KMS-11 (cell line): ENCODE measurements around the gene CMIP.

Experiments used
- H2AFZ ChIP-seq: fragments of 200-600 bp; sonication (generic); 2 replicates; pipeline ENCODE4 v1.6.1; 2016; ENCODE audit warnings: antibody characterized with exemption, mixed run types, low read depth
- H3K27ac ChIP-seq: fragments of 200-600 bp; sonication (generic); 2 replicates; pipeline ENCODE4 v1.6.1; 2016; ENCODE audit warnings: mild to moderate bottlenecking, mixed run types
- H3K27me3 ChIP-seq: fragments of 200-600 bp; sonication (generic); 2 replicates; pipeline ENCODE4 v1.6.1; 2017; ENCODE audit warnings: mild to moderate bottlenecking, low read depth, mixed run types, moderate library complexity; ENCODE audit not compliant: insufficient read depth
- H3K36me3 ChIP-seq: fragments of 200-600 bp; sonication (generic); 2 replicates; pipeline ENCODE4 v1.6.1; 2017; ENCODE audit warnings: mild to moderate bottlenecking, mixed run types; ENCODE audit not compliant: insufficient read depth
- H3K4me1 ChIP-seq: fragments of 200-600 bp; sonication (generic); 2 replicates; pipeline ENCODE4 v1.6.1; 2016; ENCODE audit warnings: mild to moderate bottlenecking, low read depth, mixed run types; ENCODE audit not compliant: poor library complexity, severe bottlenecking
- H3K4me2 ChIP-seq: fragments of 200-600 bp; sonication (generic); 2 replicates; pipeline ENCODE4 v1.7.0; 2016; ENCODE audit warnings: mild to moderate bottlenecking, mixed run types
- H3K4me3 ChIP-seq: fragments of 200-600 bp; sonication (generic); IDR thresholded peaks from 2 replicates; pipeline ENCODE4 v1.6.1; 2017; ENCODE audit warnings: low read depth, low read length, mixed read lengths; ENCODE audit not compliant: insufficient read depth
- H3K79me2 ChIP-seq: fragments of 200-600 bp; sonication (generic); 2 replicates; pipeline ENCODE4 v1.6.1; 2016; ENCODE audit warnings: low read depth, mixed run types; ENCODE audit not compliant: insufficient read depth
- H3K9ac ChIP-seq: fragments of 200-600 bp; sonication (generic); 2 replicates; pipeline ENCODE4 v1.6.1; 2016; ENCODE audit warnings: mild to moderate bottlenecking, mixed run types
- H4K20me1 ChIP-seq: fragments of 200-600 bp; sonication (generic); 2 replicates; pipeline ENCODE4 v1.6.1; 2016; ENCODE audit warnings: mild to moderate bottlenecking, mixed run types; ENCODE audit not compliant: insufficient read depth
- CTCF ChIP-seq: fragments of 200-600 bp; sonication (generic); conservative IDR thresholded peaks from 2 replicates; pipeline ENCODE4 v1.6.1; 2017; ENCODE audit warnings: low read depth, mild to moderate bottlenecking, antibody characterized with exemption, low read length, moderate library complexity, mixed read lengths

Gene CMIP

GRCh38 chr16:81447383-81448101, 2.9 kb downstream of the CMIP start:
- Histone ChIP-seq H3K4me3 (no peak overlapping the region), H3K4me1 (peaks cover 69% of the 10 kb centered on the region), H3K4me2 (peak overlapping the region; percentile 47), H3K27me3 (no peaks in the 10 kb centered on the region), H3K79me2 (peaks cover 74% of the 10 kb centered on the region), H4K20me1 (peaks cover 41% of the 10 kb centered on the region), H2AFZ (no peak overlapping the region), H3K9ac (no peak overlapping the region), H3K27ac (no peak overlapping the region), H3K36me3 (no peaks in the 10 kb centered on the region)
- no peak for TF ChIP-seq CTCF

- Histone ChIP-seq H3K27me3 (no peaks in the 10 kb centered on the region), H3K27ac (peak overlapping the region; percentile 3; the same call in 1 of the 2 replicates), H3K36me3 (no peaks in the 10 kb centered on the region), H3K4me3 (no peak overlapping the region), H3K79me2 (peaks cover 83% of the 10 kb centered on the region), H3K4me1 (peaks cover 62% of the 10 kb centered on the region), H4K20me1 (peaks cover 47% of the 10 kb centered on the region), H3K4me2 (peak overlapping the region; percentile 47; the same call in 1 of the 2 replicates), H3K9ac (no peak overlapping the region), H2AFZ (no peak overlapping the region)
- no peak for TF ChIP-seq CTCF
Measured at GRCh38 chr16:81448154-81449131, 3.8 kb downstream of the CMIP start.

- Histone ChIP-seq H3K9ac (no peak overlapping the region), H4K20me1 (peaks cover 47% of the 10 kb centered on the region), H3K27ac (no peak overlapping the region), H3K4me2 (peak overlapping the region; percentile 7; the same call in 1 of the 2 replicates), H3K36me3 (no peaks in the 10 kb centered on the region), H3K79me2 (peaks cover 91% of the 10 kb centered on the region), H2AFZ (no peak overlapping the region), H3K27me3 (no peaks in the 10 kb centered on the region), H3K4me1 (peaks cover 55% of the 10 kb centered on the region), H3K4me3 (no peak overlapping the region)
- no peak for TF ChIP-seq CTCF
Measured at GRCh38 chr16:81449241-81449640, 4.6 kb downstream of the CMIP start.

- no peaks in the 10 kb centered on the region for H3K36me3 ChIP-seq
- peaks cover 99% of the 10 kb centered on the region for H3K79me2 ChIP-seq
- no peak overlapping the region for H3K27ac ChIP-seq
- H3K4me3 ChIP-seq, result no peak overlapping the region
- no peak overlapping the region for H3K9ac ChIP-seq
- H3K4me2 ChIP-seq, result no peak overlapping the region
- peaks cover 47% of the 10 kb centered on the region for H4K20me1 ChIP-seq
- peaks cover 55% of the 10 kb centered on the region for H3K4me1 ChIP-seq
- H2AFZ ChIP-seq, result no peak overlapping the region
- H3K27me3 ChIP-seq, result no peaks in the 10 kb centered on the region
- TF ChIP-seq CTCF, result no peak
Measured at GRCh38 chr16:81449899-81450608, 5.4 kb downstream of the CMIP start.
